ENCODE measurements around the gene PRRT3.

- TF ChIP-seq CTCF (IDR thresholded peaks at IDR 0.05; ENCODE audit: low read depth, low read length) (no peak), EZH2phosphoT487 (IDR thresholded peaks at IDR 0.05; ENCODE audit: low read depth) (no peak)
These were observed 24.1 kb downstream of the PRRT3 start for GRCh38 chr3:9928158-9928557.
